HG02678 (cell line): ENCODE data around the gene CBFA2T3.
"Not testable (repeated sequence)": the region's sequence is repeated elsewhere in the genome, so short reads cannot be mapped to it uniquely, and the experiment has no call there.

Experiments
- ATAC-seq: cut with Tn5 transposase; IDR thresholded peaks from one replicate; pipeline ENCODE4 v1.9.1; 2021; ENCODE audit warnings: mild to moderate bottlenecking, moderate library complexity; ENCODE audit not compliant: unreplicated experiment

CBFA2T3 gene

DNA sequence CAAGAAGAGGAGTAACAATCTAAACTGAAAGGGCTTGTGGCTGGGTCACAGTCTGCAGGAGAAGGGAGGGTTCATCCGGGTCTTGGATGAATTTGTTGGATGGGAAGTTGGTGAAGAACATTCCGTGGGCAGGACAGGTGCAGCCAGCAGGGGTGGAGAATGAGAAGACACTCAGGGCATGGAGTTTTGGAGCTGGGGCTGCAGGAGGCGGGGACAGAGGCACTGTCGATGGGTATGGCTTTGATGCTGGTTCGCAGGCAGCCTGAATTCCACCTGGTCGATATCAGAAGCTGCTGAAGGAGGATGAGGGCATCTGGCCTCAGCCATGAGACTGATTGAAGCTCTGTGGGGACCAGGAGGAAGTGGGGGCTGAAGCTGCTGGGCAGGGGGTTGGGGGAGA lies 36.1 kb upstream of the CBFA2T3 start:
- ATAC-seq: no peak

DNA sequence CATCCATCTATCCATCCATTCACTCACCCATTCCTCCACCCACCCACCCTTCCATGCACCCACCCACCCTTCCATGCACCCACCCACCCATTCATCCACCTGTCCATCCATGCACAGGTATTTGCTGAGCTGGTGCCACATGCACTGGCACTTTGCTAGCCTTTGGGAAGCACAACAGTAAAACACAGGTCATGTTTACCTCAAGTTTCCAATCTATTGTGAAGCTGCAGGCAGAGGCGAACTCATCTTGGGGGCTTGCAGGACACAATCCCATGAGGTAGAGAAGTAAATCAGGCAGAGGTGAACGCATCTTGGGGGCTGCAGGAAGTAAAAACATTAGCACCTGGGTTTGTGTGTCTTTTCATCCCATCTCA lies 35.6 kb upstream of the CBFA2T3 start:
- no peak for ATAC-seq

DNA sequence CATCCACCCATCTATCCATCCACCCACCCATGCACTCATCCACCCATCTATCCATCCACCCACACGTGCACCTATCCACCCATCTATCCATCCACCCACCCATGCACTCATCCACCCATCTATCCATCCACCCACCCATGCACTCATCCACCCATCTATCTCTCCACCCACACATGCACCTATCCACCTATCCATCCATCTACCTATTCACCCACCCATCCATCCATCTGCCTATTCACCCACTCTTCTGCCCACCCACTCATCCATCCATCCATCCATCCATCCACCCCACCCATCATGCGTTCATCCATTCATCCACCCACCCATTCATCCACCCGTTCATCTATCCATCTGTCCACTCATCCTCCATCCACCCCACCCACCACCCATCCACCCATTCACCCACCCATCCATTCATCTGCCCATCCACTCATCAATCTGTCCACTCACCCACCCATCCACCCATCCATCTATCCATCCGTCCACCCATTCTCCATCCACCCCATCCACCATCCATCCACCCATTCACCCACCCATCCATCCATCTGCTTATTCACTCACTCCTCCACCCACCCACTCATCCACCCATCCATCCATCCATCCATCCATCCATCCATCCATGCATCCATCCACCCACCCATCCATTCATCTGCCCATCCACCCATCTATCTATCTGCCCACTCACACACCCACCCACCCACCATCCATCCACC lies 35.1 kb upstream of the CBFA2T3 start:
- ATAC-seq: no peak

DNA sequence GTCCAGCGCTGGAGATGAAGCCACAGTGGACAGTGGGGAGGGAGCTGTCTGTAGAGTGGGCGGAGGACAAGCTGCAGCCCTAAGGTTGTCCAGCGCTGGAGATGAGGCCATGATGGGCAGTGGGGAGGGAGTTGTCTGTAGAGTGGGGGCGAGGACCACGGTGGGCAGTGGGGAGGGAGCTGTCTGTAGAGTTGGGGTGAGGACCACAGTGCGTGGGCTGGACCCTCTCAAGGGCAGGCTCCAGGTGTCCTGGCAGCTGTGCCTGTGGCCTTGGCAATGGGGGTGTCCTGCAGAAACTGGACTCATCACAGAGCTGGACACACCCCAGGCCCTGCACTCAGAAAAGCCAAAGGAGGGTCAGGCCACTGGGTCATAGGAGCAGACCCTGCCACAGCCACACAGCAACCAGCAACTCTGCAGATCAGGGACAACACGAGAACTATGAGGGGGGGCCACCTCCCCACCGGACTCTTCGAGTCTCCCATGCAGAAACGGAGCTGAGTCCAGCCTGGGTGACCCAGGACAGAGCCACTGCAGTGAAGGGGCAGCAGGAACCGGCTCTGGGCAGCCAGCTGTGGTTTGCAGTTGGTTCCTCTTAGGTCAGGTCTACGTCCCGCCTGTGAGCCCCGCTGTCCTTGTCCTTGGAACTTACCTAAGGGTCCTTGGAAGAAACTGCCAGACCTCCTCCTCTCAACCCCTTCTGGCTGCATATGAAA lies 33.4 kb upstream of the CBFA2T3 start:
- ATAC-seq: no peak

DNA sequence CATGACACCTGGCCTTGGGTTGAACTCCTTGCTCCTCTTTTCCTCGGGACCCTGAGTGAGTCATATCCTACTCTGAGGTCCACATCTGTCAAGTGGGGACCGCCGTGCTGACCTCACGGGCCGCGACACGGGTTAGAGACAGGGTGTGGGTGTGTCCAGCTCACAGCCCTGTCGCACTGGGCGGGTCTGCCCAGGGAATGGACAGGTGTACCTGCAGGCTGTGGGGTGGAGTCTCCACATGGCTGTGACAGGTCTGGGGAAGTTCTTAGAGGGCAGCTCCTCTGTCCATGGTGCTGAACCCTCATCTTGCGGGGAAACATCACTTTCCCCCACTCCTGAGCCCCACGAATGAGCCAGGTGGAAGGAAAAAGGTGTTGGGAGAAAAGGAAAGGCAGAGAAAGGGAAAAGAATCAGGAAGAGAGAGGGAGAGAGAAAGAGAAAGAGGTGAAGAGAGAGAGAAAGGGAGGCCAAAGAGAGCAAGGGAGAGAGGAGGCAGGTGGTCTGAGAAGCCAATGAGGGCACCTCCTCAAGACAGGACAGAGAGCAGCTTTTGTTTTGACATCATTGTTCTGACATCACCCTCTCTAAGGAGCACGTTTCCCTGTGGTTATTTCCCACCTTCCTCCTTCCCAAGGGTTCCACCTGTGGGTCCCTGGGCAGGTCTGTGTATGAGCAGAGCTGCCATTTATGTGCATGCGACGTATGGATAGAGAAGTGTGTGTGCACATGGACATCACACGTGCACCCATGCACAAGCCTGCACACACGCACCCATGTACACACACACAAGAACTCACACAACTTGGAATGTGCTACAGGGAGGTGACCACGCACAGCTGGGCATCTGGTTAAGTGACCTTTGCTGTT lies 32.6 kb upstream of the CBFA2T3 start:
- no peak for ATAC-seq

DNA sequence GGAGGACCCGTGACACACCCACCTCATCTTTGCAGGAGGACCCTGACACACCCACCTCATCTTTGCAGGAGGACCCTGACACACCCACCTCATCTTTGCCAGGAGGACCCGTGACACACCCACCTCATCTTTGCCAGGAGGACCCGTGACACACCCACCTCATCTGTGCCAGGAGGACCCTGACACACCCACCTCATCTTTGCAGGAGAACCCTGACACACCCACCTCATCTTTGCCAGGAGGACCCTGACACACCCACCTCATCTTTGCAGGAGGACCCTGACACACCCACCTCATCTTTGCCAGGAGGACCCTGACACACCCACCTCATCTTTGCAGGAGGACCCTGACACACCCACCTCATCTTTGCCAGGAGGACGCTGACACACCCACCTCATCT lies 31.8 kb upstream of the CBFA2T3 start:
- ATAC-seq: not testable (repeated sequence)

- no peak for ATAC-seq
These were observed 30.6 kb upstream of the CBFA2T3 start for GRCh38 chr16:89007371-89008249.

DNA sequence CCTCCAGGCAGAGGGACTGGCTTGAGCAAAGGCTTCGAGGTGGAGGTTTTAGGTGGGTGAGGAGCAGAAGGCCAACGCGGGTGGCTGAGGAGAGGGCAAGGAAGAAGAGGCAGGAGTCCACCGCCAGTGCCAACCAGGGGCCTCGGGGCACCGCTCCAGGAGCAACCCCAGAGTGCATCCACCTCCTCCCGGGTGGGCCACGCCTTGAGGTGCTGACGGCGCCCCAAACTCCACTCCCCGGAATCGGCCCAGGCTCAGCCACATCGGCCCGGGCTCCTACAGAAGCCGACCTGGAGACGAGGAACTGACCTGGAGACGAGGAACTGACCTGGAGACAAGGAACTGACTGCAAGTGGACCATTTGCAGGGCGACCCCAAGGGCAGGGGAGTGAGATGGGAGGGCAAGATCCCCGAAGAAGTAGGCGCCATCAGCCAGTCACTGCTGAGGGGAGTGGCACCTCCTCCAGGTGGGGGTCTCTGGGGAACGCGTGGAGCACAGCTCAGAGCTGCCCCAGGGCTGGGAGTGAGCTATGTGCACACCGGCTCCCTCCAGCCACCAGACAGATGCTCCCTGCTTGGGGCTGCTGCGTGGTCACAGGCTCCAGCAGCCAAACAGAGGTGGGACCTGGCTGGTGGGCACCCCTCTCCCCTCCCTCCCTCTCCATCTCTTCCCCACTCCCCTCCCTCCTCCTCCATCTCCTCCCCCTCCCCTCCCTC lies 29.2 kb upstream of the CBFA2T3 start:
- ATAC-seq: no peak

- ATAC-seq: no peak
These were observed 28.4 kb upstream of the CBFA2T3 start for GRCh38 chr16:89005201-89006035.

- no peak for ATAC-seq
These were observed 27.3 kb upstream of the CBFA2T3 start for GRCh38 chr16:89004209-89004831.

DNA sequence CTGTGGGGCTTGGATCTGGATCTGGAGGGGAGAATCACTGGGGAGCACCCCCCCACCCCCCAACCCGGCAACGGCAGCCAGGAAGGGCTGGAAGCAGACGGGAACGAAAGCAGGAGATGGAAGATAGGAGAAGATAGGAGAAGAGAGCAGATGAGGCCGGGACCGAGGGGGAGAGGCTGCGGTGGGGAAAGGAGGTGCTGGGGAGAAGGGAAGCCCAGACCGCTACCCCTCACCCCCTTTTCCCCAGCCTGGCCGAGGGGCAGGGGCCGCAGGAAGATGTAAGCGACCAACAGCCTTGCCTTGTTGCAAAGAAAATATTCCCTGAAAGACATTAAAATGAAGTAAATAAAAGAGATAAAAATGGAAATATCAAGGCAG lies 26.8 kb upstream of the CBFA2T3 start:
- ATAC-seq: no peak

- no peak for ATAC-seq
These were observed 26.1 kb upstream of the CBFA2T3 start for GRCh38 chr16:89002851-89003830.

GRCh38 chr16:89002081-89002480 lies 25.1 kb upstream of the CBFA2T3 start:
- ATAC-seq: not testable (repeated sequence)

GRCh38 chr16:89001117-89002027 lies 24.4 kb upstream of the CBFA2T3 start:
- no peak for ATAC-seq

- no peak for ATAC-seq
These were observed 23.4 kb upstream of the CBFA2T3 start for GRCh38 chr16:89000207-89000959.
